Measurements from ENCODE around the gene SYCE1L. TPM values are rescaled to one million over a fixed set of nuclear protein-coding genes. Genes with fewer than 3 reads are reported as not detected.
A peak's percentile ranks its signal among the peaks of the same experiment; 100 is the strongest.
"Not testable (repeated sequence)": the region's sequence is repeated elsewhere in the genome, so short reads cannot be mapped to it uniquely, and the experiment has no call there.

SYCE1L gene
- total and polyA plus RNA-seq, 7 experiments from 2014 or later, result 1.3 to 14.1 (median 4.9) TPM

DNA sequence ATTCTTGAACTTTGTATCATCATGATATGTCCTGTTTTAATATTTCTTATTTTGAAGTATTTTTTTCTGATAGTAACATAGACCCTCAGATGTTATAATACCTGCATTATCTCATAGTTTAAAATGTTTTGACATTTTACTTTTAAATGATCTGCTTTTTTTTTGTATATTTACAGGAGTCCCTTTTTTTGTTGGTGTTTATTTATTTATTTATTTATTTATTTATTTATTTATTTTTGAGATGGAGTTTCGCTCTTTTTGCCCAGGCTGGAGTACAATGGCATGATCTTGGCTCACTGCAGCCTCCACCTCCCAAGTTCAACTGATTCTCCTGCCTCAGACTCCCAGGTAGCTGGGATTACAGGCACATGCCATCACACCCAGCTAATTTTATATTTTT, 12.9 kb upstream of the SYCE1L start:
- DNase-seq; intact Hi-C loops (cut with micrococcal nuclease); H3K27ac ChIP-seq (ENCODE audit: low read depth, low read length); CTCF ChIA-PET; POLR2A ChIA-PET; H3K27ac Mint-ChIP-seq; H3K36me3 ChIP-seq (ENCODE audit: control insufficient read depth in 2 of 3, insufficient read depth in 3 of 3, low read length in 3 of 3); H3K9me3 Mint-ChIP-seq; ATAC-seq; H3K4me1 ChIP-seq (ENCODE audit: control insufficient read depth in 2 of 2, insufficient read depth in 2 of 2, low read length in 2 of 2); H3K36me3 Mint-ChIP-seq; H3K9me3 ChIP-seq (ENCODE audit: control insufficient read depth in 2 of 3, low read length in 3 of 3); H3K4me3 Mint-ChIP-seq; H3K4me3 ChIP-seq (ENCODE audit: low read length); H3K27me3 ChIP-seq (ENCODE audit: control insufficient read depth in 2 of 2, insufficient read depth in 2 of 2, low read length in 2 of 2): not testable (repeated sequence)
- peaks cover 5 to 21% (median 14%) of the 10 kb centered on the region in 7 donors for H3K4me1 Mint-ChIP-seq
- peaks cover 0 to 19% (median 10%) of the 10 kb centered on the region in 5 donors for H3K27me3 Mint-ChIP-seq

DNA sequence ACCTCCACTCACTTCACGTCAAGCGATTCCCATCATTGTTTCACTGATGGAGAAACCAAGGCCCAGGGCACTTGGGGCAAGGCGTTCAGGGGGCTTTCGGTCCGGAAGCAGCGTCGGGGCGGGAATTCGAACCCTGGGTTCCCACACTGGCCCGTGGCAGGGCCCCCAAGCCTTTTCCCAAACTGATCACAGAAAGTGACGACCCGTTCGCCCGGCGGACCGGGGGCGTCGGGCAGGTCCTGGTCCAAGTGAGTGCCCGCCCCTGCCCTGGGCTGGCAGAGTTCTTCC, 9.1 kb upstream of the SYCE1L start:
- no peaks in the 10 kb centered on the region for H3K27me3 ChIP-seq (ENCODE audit: control insufficient read depth in 2 of 2, insufficient read depth in 2 of 2, low read length in 2 of 2)
- ChIA-PET CTCF (no interaction called here), POLR2A (interaction anchor here (1.2 to 4.6 kb wide), 3 partner anchors 11 to 909 kb away, joined by 3 to 30 read pairs (median 4); partner anchors contain the start of gene WWOX)
- H3K4me3 Mint-ChIP-seq, result peak overlapping the region; percentile 90 to 99 (median 96)
- DNase-seq (no peak), ATAC-seq (no peak)
- peaks cover 13 to 23% of the 10 kb centered on the region in 2 donors for H3K4me1 ChIP-seq (ENCODE audit: control insufficient read depth in 2 of 2, insufficient read depth in 2 of 2, low read length in 2 of 2)
- H3K4me3 ChIP-seq (ENCODE audit: low read length), result peak overlapping the region; percentile 97
- H3K36me3 ChIP-seq (ENCODE audit: control insufficient read depth in 2 of 3, insufficient read depth in 3 of 3, low read length in 3 of 3), result peaks cover 0 to 26% (median 1%) of the 10 kb centered on the region in 3 experiments
- peak overlapping the region; percentile 86 for H3K27ac ChIP-seq (ENCODE audit: low read depth, low read length)
- H3K9me3 ChIP-seq (ENCODE audit: control insufficient read depth in 2 of 3, low read length in 3 of 3), result no peaks in the 10 kb centered on the region
- peaks cover 34 to 52% (median 44%) of the 10 kb centered on the region in 7 donors for H3K4me1 Mint-ChIP-seq
- peak overlapping the region; percentile 98 to 100 (median 100) for H3K27ac Mint-ChIP-seq
- peaks cover 0 to 8% (median 0%) of the 10 kb centered on the region in 11 donors for H3K9me3 Mint-ChIP-seq
- H3K27me3 Mint-ChIP-seq, result peaks cover 0 to 15% (median 10%) of the 10 kb centered on the region in 5 donors
- H3K36me3 Mint-ChIP-seq, result peaks cover 9 to 32% (median 22%) of the 10 kb centered on the region in 5 donors
- intact Hi-C loops (cut with micrococcal nuclease), result loop anchor here (1.0 to 5.0 kb wide), 13 partner anchors 22 to 1757 kb away; partner anchors contain the start of genes KARS1 (in 2 of the 2), NUDT7 (in 2 of the 2), TERF2IP (in 2 of the 2) and TMEM170A (in 2 of the 2)

DNA sequence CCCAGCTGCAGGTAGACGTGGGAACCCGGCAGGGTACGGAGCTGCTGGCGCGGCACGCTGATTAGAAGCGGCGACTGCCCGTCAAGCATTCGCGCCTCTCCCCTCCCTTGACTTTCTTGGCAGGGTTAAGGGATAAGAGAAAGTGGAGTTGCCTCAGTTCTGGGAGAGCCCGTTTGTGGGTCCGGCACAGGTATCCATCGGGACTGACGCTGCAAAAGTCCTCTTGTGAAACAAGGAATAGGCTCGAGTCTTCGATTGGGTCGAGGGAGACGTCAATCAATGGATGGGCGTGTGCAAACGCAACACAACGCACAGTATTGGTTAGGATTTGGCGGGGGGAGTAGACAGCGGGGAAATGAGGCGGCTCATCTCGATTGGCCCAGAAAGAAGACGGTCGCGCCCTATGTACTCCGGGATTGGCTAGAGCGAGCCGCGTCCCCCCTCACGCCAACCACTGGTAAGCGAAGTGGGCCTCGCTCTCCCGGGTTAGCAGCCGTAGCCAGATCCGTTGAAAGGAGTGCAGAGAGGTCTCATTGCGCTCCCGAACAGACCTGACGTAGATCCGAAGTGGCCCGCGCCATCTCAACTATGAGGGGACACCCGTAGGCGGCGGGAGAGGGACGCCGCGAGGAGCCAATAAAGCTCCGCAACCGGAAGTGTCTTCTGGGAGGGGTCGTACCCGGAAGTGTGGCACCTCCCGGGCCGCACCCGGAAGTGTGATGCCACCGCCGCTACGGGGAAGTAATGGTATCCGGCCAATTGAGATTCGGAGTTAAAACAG, 8.5 kb upstream of the SYCE1L start, which contains the start of gene MON1B:
TSS of gene MON1B (plus strand) at position 713 of the 781 bp plus-strand sequence. CDS start 296 bp downstream, outside the sequence.
- H3K9me3 Mint-ChIP-seq, result peaks cover 0 to 8% (median 0%) of the 10 kb centered on the region in 11 donors
- peaks cover 0 to 10% (median 4%) of the 10 kb centered on the region in 5 donors for H3K27me3 Mint-ChIP-seq
- H3K27me3 ChIP-seq (ENCODE audit: control insufficient read depth in 2 of 2, insufficient read depth in 2 of 2, low read length in 2 of 2), result no peaks in the 10 kb centered on the region
- ChIA-PET POLR2A (interaction anchor here (0.5 to 4.6 kb wide), 5 partner anchors 10 to 1622 kb away, joined by 3 to 30 read pairs (median 4); partner anchors contain the start of genes KARS1, TERF2IP and WWOX), CTCF (no interaction called here)
- intact Hi-C loops (cut with micrococcal nuclease), result loop anchor here (1.0 to 5.0 kb wide), 14 partner anchors 22 to 1757 kb away; partner anchors contain the start of genes GABARAPL2 (in 2 of the 2), KARS1 (in 2 of the 2), NUDT7 (in 2 of the 2) and TERF2IP (in 2 of the 2)
- H3K27ac Mint-ChIP-seq, result peak within 1 kb of the TSS; percentile 98 to 100 (median 100)
- ATAC-seq (peak; percentile 96), DNase-seq (peak; percentile 86 to 98 (median 97))
- H3K4me3 Mint-ChIP-seq, result peak within 1 kb of the TSS; percentile 90 to 99 (median 96)
- H3K36me3 Mint-ChIP-seq, result peaks cover 11 to 34% (median 25%) of the 10 kb centered on the region in 5 donors
- H3K4me1 Mint-ChIP-seq, result peaks cover 36 to 55% (median 46%) of the 10 kb centered on the region in 7 donors
- peaks cover 0 to 31% (median 3%) of the 10 kb centered on the region in 3 experiments for H3K36me3 ChIP-seq (ENCODE audit: control insufficient read depth in 2 of 3, insufficient read depth in 3 of 3, low read length in 3 of 3)
- no peaks in the 10 kb centered on the region for H3K9me3 ChIP-seq (ENCODE audit: control insufficient read depth in 2 of 3, low read length in 3 of 3)
- peaks cover 13 to 23% of the 10 kb centered on the region in 2 donors for H3K4me1 ChIP-seq (ENCODE audit: control insufficient read depth in 2 of 2, insufficient read depth in 2 of 2, low read length in 2 of 2)
- peak within 1 kb of the TSS; percentile 97 for H3K4me3 ChIP-seq (ENCODE audit: low read length)
- peak within 1 kb of the TSS; percentile 86 for H3K27ac ChIP-seq (ENCODE audit: low read depth, low read length)

DNA sequence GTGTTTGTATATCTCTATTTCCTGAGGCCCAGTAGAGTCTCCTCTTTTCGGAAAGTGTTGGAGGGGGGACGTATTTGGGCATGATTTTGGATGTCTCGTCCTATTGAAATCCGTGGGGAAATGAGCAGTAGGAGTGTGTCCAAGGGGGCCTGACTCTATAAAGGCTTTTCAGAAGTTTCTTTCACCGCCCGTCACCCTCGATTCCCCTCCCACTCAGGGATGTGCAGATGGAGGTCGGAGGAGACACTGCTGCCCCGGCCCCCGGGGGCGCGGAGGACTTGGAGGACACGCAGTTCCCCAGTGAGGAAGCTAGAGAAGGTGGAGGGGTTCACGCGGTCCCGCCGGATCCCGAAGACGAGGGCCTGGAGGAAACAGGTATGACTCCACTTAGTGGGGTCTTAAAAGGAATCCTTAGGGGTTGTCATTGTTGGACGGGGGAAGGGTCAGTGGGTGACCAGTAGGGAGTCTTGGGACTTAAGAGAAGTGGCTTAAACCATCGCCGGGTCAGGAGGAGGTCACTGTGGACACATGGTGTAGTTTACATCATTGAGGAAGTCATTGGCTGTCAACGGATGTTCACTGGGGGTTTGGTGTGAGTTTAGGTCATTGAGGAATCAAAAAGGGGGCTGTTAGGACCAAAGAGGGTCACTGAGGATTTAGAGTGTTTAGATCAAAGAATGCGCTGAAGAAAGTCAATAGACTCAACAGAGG, 7.8 kb upstream of the SYCE1L start:
- CTCF ChIA-PET, result no interaction called here
- no peak for ATAC-seq

DNA sequence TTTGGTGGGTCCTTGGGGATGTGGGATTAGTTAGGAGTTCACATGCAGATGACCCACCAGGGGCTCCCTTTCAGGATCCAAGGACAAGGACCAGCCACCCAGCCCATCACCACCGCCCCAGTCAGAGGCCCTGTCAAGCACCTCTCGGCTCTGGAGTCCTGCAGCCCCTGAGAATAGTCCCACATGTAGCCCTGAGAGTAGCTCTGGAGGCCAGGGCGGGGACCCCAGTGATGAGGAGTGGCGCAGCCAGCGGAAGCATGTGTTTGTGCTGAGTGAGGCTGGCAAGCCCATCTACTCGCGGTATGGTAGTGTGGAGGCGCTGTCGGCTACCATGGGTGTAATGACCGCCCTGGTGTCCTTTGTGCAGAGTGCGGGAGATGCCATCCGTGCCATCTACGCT, 5.8 kb upstream of the SYCE1L start:
- peaks cover 16 to 46% (median 39%) of the 10 kb centered on the region in 5 donors for H3K36me3 Mint-ChIP-seq
- POLR2A ChIA-PET, result interaction anchor here (1.5 kb wide), 1 partner anchor 19 kb away, joined by 5 read pairs; no protein-coding TSS in a partner anchor
- no peak for DNase-seq
- peaks cover 0 to 8% (median 0%) of the 10 kb centered on the region in 11 donors for H3K9me3 Mint-ChIP-seq
- H3K27ac Mint-ChIP-seq, result peak overlapping the region in 6 of 9 donors; percentile 10 to 100 (median 100)
- intact Hi-C loops (cut with micrococcal nuclease), result loop anchor here in 1 of 2 donors (5.0 kb wide), 1 partner anchor 1731 kb away; the partner anchor contains the start of gene TMEM170A
- peak overlapping the region; percentile 90 to 99 (median 96) for H3K4me3 Mint-ChIP-seq
- peaks cover 39 to 59% (median 47%) of the 10 kb centered on the region in 7 donors for H3K4me1 Mint-ChIP-seq
- CTCF ChIA-PET, result no interaction called here
- peaks cover 0 to 2% (median 0%) of the 10 kb centered on the region in 5 donors for H3K27me3 Mint-ChIP-seq
- no peaks in the 10 kb centered on the region for H3K27me3 ChIP-seq (ENCODE audit: control insufficient read depth in 2 of 2, insufficient read depth in 2 of 2, low read length in 2 of 2)
- H3K4me3 ChIP-seq (ENCODE audit: low read length), result no peak overlapping the region
- H3K27ac ChIP-seq (ENCODE audit: low read depth, low read length), result no peak overlapping the region
- no peaks in the 10 kb centered on the region for H3K9me3 ChIP-seq (ENCODE audit: control insufficient read depth in 2 of 3, low read length in 3 of 3)
- H3K4me1 ChIP-seq (ENCODE audit: control insufficient read depth in 2 of 2, insufficient read depth in 2 of 2, low read length in 2 of 2), result peaks cover 13 to 23% of the 10 kb centered on the region in 2 donors
- H3K36me3 ChIP-seq (ENCODE audit: control insufficient read depth in 2 of 3, insufficient read depth in 3 of 3, low read length in 3 of 3), result peaks cover 0 to 57% (median 7%) of the 10 kb centered on the region in 3 experiments
- ATAC-seq, result no peak

More for the DNA sequence above, 7.8 kb upstream of the SYCE1L start:
- Mint-ChIP-seq H3K4me1 (peaks cover 39 to 59% (median 48%) of the 10 kb centered on the region in 7 donors), H3K9me3 (peaks cover 0 to 8% (median 0%) of the 10 kb centered on the region in 11 donors), H3K27ac (peak overlapping the region; percentile 98 to 100 (median 100)), H3K27me3 (peaks cover 0 to 8% (median 0%) of the 10 kb centered on the region in 5 donors), H3K36me3 (peaks cover 13 to 36% (median 25%) of the 10 kb centered on the region in 5 donors), H3K4me3 (peak overlapping the region; percentile 90 to 99 (median 96))
- H3K4me3 ChIP-seq (ENCODE audit: low read length), result peak overlapping the region; percentile 97
- no peaks in the 10 kb centered on the region for H3K9me3 ChIP-seq (ENCODE audit: control insufficient read depth in 2 of 3, low read length in 3 of 3)
- POLR2A ChIA-PET, result interaction anchor here (0.5 to 4.6 kb wide), 6 partner anchors 9 to 1758 kb away, joined by 3 to 30 read pairs (median 4); partner anchors contain the start of genes CFDP1, KARS1, TERF2IP and WWOX
- peak in 3 of 9 donors; percentile 9 to 49 (median 32) for DNase-seq
- H3K27ac ChIP-seq (ENCODE audit: low read depth, low read length), result peak overlapping the region; percentile 86
- no peaks in the 10 kb centered on the region for H3K27me3 ChIP-seq (ENCODE audit: control insufficient read depth in 2 of 2, insufficient read depth in 2 of 2, low read length in 2 of 2)
- intact Hi-C loops (cut with micrococcal nuclease), result loop anchor here (1.0 to 5.0 kb wide), 7 partner anchors 45 to 1729 kb away; partner anchors contain the start of genes TMEM170A (in 2 of the 2), TMEM231 (in 2 of the 2) and GABARAPL2 (in 1 of the 2)
- peaks cover 0 to 37% (median 3%) of the 10 kb centered on the region in 3 experiments for H3K36me3 ChIP-seq (ENCODE audit: control insufficient read depth in 2 of 3, insufficient read depth in 3 of 3, low read length in 3 of 3)
- H3K4me1 ChIP-seq (ENCODE audit: control insufficient read depth in 2 of 2, insufficient read depth in 2 of 2, low read length in 2 of 2), result peaks cover 13 to 23% of the 10 kb centered on the region in 2 donors

All from naive thymus-derived CD4-positive, alpha-beta T cell (primary cell).